Stimulated activated CD4-positive, alpha-beta T cell treated with anti-CD3 and anti-CD28 coated beads, Interleukin-1b, Interleukin-23, amount 100 ng/mL, for 1 hour (primary cell): ENCODE results near the gene CCL17.
"Not testable (repeated sequence)": the region's sequence is repeated elsewhere in the genome, so short reads cannot be mapped to it uniquely, and the experiment has no call there.

ENCODE experiments used
- DNase-seq, 2 donors: peaks; one replicate each; pipeline ENCODE4 v3.0.0-alpha.2; 2020; ENCODE audit warnings: low read depth in 2 of 2

CCL17 gene

DNA sequence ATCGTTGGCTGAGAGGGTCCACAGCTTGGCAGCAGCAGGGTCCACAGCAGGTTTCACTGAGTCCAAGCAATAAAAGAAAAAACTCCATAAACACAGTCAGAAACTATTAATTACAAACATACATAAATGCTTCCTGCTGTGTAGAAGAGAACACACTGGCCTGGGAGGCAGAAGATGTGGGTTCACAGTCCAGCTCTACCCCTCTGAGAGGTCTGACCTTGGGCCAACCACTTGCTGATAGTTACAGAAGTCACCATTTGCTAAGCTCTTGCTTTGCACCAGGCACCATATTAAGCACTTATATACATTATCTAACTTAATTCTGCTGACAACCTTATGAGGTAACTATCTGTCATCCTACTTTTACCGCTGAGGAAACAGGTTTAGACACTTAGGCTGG is 27.9 kb downstream of the CCL17 start:
- no peak for DNase-seq

- no peak for DNase-seq
These were observed 28.4 kb downstream of the CCL17 start for GRCh38 chr16:57432989-57433388.

- no peak for DNase-seq
These were observed 29.4 kb downstream of the CCL17 start for GRCh38 chr16:57434003-57434402.

GRCh38 chr16:57435838-57436237 is 31.3 kb downstream of the CCL17 start:
- no peak for DNase-seq

- DNase-seq, result not testable (repeated sequence)
These were observed 35.4 kb downstream of the CCL17 start for GRCh38 chr16:57439947-57440346.

DNA sequence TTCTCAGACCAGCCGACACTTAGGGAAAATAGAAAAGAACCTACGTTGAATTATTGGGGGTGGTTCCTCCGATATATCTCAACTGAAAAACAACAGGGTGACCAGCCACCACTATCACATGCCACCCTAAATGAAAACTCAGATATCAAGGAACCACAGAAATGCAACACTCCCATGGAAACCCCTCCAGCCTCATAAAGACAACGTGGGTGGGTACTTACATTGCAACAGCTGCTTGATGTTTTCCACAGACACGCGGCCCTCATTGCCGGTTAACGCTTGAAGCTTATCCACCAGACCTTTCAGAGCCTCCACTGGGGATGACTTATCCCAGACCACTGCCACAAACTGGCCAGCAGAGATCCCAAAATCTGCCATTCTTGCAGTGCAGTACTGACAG is 36.0 kb downstream of the CCL17 start:
- not testable (repeated sequence) for DNase-seq

DNA sequence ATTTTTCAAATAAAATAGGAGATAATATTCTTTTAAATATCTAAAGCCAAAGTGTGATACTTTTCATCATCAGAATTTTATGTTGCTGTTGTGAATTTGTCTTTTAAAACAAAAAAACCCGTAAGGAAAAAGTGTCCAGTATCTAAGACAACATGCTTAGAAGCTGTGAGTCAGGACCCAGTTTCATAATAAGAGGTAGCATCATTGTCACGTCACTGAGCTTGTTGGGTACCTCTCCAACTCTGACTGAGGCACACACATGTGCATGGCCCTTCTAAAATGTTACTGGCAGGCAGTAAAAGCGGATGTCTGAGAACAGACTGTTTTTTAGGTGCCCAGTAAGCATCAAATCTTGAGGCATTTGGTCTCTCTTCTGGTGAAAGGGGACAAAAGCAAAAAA is 40.1 kb downstream of the CCL17 start:
- no peak for DNase-seq

DNA sequence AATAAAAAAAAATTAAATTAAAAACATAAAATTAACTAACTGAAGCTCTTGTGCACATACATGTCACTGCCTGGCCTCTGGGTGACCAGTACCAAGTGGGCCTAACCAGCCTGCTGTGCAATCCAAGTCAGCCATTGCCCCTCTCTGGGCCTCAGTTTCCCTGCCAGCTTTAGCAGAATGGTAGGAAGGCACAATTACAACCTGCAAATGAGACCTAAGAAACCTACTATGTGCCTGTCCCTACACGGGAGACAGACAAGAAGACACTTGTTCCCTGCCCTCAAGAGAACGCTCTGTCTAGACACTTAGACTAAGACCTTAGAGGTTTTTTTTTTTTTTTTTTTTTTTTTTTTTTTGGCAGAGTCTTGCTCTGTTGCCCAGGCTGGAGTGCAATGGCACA is 40.9 kb downstream of the CCL17 start:
- DNase-seq, result no peak

GRCh38 chr16:57446531-57447185 is 42.1 kb downstream of the CCL17 start:
- no peak for DNase-seq

GRCh38 chr16:57447186-57447962 is 42.8 kb downstream of the CCL17 start, which contains the start of the genes CIAPIN1 and COQ9:
CIAPIN1 (minus strand) TSS chr16:57447385; CDS start chr16:57440928, 6,457 bp downstream.
COQ9 (plus strand) TSS chr16:57447479; CDS start chr16:57447506, 27 bp downstream.
- peak; percentile 81 to 82 for DNase-seq

GRCh38 chr16:57452021-57452420 is 47.5 kb downstream of the CCL17 start:
- no peak for DNase-seq

DNA sequence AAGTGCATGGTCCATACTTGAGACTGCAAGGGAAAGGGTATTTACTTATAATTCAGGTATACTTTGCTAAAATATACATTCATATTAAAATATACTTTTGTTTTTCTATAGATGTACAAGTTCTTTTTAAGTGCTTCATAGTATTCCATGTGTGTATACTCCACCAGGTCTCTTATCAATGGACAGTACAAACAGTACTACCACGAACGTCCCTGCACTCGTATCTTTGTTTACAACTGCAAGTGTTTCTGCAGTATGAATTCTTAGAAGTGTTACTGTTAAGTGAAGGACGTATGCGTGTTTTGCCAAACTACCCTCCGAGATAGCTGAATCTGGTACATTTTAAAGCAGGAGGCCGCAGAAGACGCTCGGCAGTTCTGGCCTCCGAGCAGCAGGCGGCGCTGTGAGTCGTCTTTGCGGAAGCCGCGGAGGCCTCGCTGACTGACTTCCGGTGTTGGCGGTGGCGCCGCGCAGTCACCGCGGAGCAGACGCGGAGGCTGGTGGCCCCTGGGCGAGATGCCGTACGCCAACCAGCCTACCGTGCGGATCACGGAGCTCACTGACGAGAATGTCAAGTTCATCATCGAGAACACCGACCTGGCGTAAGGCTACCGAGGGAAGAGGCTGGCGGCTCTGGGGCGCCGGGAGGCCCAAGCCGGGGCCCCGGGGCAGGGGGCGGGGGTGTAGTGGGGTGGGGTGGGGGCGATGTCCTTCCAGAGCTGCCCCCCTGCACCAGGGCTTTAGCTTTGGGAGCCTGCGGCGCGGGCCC is 57.8 kb downstream of the CCL17 start, which contains the start of gene POLR2C:
TSS of gene POLR2C (plus strand) at position 471 of the 769 bp plus-strand sequence. CDS start at position 517, 46 bp downstream.
- peak; percentile 77 to 89 for DNase-seq

GRCh38 chr16:57462978-57463362 is 58.4 kb downstream of the CCL17 start:
- DNase-seq, result no peak

GRCh38 chr16:57464523-57464922 is 60.0 kb downstream of the CCL17 start:
- no peak for DNase-seq
